ENCODE results near the gene RAB3D.
A peak's percentile ranks its signal among the peaks of the same experiment; 100 is the strongest.

The RAB3D gene

GRCh38 chr19:11295180-11295579, 44.3 kb downstream of the RAB3D start:
- no peak for DNase-seq (ENCODE audit: low read depth)

GRCh38 chr19:11293433-11294389, 45.7 kb downstream of the RAB3D start:
- peak; percentile 73 for DNase-seq (ENCODE audit: low read depth)

DNA sequence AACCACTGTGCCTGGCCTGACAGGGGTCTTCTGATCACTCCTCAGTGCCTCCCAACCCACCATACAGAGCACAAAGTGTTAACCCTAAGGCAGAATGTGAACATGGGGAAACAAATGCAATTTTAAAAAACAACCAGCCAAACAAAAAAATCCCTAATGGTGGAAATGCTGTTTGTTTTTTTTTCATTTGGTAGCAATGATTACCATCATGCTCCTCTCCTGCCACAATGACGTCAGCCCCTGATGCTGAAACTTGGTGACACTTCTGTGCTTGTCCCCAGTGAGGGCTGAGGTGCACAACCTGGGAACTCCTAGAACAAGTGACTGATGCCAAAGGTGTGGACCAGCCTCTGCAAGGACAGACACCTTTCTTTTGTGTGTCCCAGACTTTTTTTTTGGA, 47.5 kb downstream of the RAB3D start:
- no peak for DNase-seq (ENCODE audit: low read depth)

GRCh38 chr19:11291415-11291814, 48.0 kb downstream of the RAB3D start:
- no peak for DNase-seq (ENCODE audit: low read depth)

- no peak for DNase-seq (ENCODE audit: low read depth)
Observed at GRCh38 chr19:11290256-11290655, 49.2 kb downstream of the RAB3D start.

DNA sequence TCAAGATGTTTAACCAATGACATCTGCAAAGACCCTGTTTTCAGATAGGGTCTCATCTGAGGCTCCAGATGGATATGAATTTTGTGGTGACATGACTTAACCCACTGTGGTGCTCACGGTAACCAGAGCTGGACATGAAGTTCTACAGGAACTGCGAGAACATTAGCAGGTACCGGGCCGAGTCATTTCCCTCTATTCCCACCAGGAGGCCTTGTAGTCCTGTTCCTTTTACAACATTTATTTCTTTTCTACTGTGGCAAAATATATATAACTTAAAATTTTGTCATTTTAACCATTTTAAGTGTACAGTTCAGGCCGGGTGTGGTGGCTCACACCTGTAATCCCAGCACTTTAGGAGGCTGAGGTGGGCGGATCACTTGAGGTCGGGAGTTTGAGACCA, 51.1 kb downstream of the RAB3D start:
- no peak for DNase-seq (ENCODE audit: low read depth)

- DNase-seq (ENCODE audit: low read depth), result no peak
Observed at GRCh38 chr19:11286312-11286974, 53.0 kb downstream of the RAB3D start.

DNA sequence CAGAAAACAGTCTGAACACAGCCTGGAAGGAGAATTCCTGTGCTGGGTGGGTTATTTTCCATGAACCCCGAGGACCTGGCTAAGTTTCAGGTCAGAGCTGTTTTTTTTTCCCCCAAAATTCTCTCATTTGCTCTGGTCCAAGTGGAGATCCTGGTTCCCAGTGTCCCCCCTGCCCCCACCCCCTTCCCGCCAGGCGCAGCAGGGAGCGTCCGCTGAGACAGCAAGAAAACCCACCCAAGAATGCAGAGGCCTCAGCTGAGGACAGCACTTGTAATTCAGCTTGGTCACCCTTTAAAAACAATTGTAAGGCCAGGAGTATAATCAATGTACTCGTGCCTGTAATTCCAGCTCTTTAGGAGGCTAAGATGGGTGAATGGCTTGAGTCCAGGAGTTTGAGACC, 54.9 kb downstream of the RAB3D start:
- DNase-seq (ENCODE audit: low read depth), result no peak

- DNase-seq (ENCODE audit: low read depth), result no peak
Observed at GRCh38 chr19:11281356-11282049, 58.0 kb downstream of the RAB3D start.

GRCh38 chr19:11279505-11280236, 59.8 kb downstream of the RAB3D start:
- DNase-seq (ENCODE audit: low read depth), result no peak

GRCh38 chr19:11278670-11279069, 60.8 kb downstream of the RAB3D start:
- no peak for DNase-seq (ENCODE audit: low read depth)

GRCh38 chr19:11274533-11275086, 64.8 kb downstream of the RAB3D start:
- DNase-seq (ENCODE audit: low read depth), result no peak

DNA sequence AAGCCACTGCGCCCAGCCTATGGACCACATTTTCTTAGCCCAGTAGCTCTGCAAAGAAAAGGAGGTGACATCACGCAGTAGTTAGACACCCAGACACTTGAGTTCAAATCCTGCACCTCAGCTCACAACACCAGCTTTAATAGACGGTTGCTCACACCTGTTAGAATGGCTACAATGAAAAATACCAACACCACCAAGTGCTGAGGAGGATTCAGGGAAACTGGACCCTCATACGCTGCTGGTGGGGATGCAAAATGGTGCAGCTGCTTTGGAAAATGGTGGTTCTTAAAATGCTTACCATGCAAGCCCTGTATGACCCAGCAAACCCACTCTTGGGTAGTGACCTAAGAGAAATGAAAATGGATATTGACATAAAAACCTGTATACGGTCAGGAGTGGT, 65.5 kb downstream of the RAB3D start:
- no peak for DNase-seq (ENCODE audit: low read depth)

DNA sequence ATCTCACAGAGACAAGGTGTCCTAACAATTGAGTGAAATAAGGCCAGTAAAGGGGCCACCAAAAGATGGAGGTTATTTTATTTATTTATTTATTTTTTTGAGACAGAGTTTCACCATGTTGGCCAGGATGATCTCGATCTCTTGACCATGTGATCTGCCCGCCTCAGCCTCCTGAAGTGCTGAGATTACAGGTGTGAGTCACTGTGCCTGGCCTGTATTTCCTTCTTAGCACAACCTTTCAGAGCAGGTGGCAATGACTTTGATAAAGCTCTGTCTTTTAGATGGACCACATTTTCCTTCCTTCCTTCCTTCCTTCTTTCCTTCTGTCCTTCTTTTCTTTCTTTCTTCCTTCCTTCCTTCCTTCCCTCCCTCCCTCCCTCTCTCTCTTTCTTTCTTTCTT, 66.2 kb downstream of the RAB3D start:
- DNase-seq (ENCODE audit: low read depth), result no peak

All from GM04503 (cell line).